GM18511 (cell line): ENCODE results near the gene ASB12.

Experiments
- ATAC-seq: cut with Tn5 transposase; IDR thresholded peaks from one replicate; pipeline ENCODE4 v1.9.1; 2021; ENCODE audit warnings: mild to moderate bottlenecking, moderate library complexity; ENCODE audit not compliant: unreplicated experiment

ASB12 gene

DNA sequence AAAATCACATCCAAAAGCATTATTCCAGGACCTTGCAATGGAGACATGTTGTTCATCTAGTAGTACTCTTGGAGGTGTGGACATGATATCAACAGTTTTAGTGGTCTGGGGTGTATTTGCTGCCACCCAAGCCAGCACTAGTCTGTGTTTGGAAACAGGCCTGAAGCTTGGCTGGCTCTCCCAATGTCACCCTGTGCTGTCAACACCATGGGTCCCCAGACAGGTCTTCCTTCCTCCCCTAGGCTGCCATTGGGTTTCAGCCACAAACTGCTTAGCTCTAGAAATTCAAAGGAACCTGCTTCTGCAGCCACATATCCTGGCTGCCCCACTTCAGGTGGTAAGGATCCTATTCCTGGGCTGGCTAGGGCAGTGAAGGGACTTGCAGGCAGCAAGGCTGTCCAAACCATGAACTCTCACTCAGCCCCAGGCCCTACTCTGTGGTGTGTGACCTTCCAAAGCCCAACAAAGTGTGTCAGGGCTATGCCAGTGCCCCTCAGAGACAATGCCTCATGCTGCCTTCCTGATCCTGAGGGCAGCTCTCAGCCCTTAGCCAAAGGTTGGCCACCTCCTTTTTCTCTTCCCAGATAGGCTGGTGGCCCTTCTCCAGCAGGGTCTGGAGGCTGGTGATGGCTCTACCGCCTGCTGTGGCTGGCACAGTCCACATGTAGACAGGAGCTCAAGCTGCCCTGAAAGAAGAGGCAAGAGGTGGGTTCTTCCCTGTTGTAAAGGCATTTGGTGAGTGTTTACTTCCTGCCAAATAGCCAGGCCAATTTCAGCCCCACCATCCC is 43.2 kb downstream of the ASB12 start:
- ATAC-seq: no peak

GRCh38 chrX:64184396-64184795 is 46.0 kb downstream of the ASB12 start:
- ATAC-seq: no peak

GRCh38 chrX:64182208-64182607 is 48.2 kb downstream of the ASB12 start:
- no peak for ATAC-seq

GRCh38 chrX:64176876-64177275 is 53.5 kb downstream of the ASB12 start:
- ATAC-seq: no peak
